ENCODE data around the gene GVQW3.

The GVQW3 gene

GRCh38 chr11:76445121-76446084 is 64.3 kb downstream of the GVQW3 start:
- peak; percentile 37 for DNase-seq (ENCODE audit: low read depth)

GRCh38 chr11:76448506-76448905 is 67.4 kb downstream of the GVQW3 start:
- no peak for DNase-seq (ENCODE audit: low read depth)

- no peak for DNase-seq (ENCODE audit: low read depth)
Measured at GRCh38 chr11:76453248-76453647, 72.1 kb downstream of the GVQW3 start.

GRCh38 chr11:76455331-76455730 is 74.2 kb downstream of the GVQW3 start:
- no peak for DNase-seq (ENCODE audit: low read depth)

- DNase-seq (ENCODE audit: low read depth): no peak
Measured at GRCh38 chr11:76455931-76456330, 74.8 kb downstream of the GVQW3 start.

- DNase-seq (ENCODE audit: low read depth): no peak
Measured at GRCh38 chr11:76456571-76456970, 75.4 kb downstream of the GVQW3 start.
